GM19397 (cell line): ENCODE data around the gene RHOD.

Source experiments
- ATAC-seq: cut with Tn5 transposase; IDR thresholded peaks from one replicate; pipeline ENCODE4 v1.9.1; 2021; ENCODE audit warnings: mild to moderate bottlenecking, moderate library complexity; ENCODE audit not compliant: unreplicated experiment

RHOD gene, protein sequence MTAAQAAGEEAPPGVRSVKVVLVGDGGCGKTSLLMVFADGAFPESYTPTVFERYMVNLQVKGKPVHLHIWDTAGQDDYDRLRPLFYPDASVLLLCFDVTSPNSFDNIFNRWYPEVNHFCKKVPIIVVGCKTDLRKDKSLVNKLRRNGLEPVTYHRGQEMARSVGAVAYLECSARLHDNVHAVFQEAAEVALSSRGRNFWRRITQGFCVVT

DNA sequence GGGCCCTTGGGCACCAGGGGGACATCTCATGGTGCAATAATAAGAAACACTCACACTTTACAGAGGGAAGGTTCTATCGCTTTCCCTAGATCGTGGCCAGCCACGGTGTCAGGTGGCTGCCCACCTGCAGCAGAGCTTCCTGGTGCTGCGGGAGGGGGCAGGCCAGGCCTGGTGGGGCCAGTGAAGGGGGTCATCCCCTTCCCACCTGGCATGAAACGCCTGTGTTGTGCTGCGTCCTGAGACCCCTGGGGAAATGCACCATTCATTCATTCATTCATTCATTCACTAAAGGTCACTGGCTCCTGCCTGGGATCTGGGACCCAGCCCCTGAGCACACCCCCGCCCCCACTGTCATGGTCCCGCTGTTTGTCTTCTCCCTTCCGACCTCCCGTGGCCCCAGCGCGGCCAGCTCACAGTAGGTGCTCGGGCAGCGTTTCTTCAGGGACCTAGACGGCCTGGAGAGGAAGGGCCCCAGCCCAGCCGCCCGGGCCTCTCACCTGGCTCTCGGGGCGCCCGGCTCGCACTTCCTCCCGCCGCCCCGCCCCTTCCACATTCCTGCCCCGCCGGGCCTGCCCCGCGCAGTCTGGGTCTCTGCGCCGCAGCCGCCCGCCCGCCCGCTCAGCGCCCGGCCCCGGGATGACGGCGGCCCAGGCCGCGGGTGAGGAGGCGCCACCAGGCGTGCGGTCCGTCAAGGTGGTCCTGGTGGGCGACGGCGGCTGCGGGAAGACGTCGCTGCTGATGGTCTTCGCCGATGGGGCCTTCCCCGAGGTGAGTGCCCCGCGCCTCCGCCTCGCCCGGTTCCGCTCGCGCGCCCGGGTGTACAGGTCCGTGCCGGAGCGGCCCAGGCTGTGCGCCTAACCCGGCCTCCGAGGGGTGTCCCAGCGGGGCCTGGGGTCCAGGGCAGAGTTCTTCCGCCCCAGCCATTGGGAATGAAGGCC is at the start of gene RHOD:
Gene RHOD, plus strand, starts transcription at position 581 of the 938 bp plus-strand sequence. Its CDS starts 56 bp downstream, at position 637.
- no peak for ATAC-seq

DNA sequence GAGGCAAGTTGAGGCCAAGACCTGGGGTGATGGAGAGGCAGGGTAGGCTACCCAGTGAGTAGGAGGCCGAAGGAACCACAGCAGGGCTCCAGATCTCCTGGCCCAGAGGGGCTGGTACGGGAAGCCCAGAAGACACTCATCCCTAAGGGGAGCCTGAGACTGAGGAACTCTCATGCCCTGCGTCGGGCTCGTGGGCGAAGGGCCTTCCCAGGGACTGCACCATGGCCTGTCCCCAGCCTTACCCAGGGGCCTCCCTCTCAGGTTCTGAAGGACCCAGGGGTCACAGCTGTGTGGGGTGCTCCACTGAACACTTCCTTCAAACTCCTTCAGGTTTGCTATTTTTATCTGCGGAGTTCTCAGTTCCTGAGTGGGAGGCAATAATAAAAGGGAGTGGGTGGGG is 49.5 kb upstream of the RHOD start:
- ATAC-seq = no peak

DNA sequence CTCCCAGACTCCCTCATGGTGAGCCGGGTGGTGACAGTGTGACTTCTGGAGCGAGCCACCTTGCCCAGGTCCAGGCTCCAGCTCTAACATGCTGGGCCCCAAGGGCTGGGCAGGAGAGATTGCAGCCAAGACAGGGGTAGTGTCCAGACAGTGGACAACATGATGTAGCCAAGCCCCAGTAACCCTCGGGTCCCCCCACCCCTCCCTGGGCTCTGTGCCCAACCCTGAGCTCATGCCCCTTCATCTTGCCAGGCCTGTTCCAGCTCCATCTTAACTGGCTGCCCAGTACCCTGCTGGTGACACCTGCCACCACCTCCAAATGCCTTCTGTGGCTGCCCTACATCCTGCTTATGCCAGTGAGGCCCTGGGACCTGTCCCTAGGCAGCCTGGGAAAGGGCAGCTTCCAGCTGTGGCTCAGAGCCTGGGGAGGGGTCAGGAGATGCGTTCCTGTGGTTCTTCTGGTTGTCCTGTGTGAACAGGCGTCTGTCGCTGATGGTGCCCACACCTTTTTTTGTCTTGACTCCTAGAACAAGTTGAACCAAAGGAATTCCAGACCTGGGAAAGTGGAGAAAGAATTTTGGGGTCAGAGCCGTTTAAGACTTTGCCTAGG is 46.2 kb upstream of the RHOD start:
- ATAC-seq = no peak

DNA sequence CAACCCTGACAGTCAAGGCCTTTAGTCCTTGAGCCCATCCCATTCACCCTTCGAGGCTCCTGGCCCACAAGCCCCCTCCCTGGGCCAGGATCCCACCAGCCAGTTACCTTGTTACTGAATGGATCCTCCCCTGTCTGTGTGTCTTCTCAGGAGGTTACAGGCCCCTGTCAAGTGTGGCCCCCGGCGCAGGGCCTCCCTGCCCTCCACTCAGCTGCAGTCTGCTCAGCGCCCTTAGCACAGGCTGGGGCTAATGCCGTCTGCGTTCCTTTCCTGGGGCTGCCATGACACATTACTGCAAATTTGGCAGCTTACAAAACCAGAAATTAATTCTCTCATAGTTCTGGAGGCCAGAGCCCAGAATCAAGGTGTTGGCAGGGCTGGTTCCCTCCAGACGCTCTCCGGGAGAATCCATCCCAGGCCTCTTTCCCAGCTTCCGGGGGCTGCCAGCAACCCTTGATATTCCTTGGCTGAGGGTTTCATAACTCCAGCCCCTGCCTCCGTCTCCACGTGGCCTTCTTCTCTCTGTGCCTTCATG is 43.1 kb upstream of the RHOD start:
- no peak for ATAC-seq

DNA sequence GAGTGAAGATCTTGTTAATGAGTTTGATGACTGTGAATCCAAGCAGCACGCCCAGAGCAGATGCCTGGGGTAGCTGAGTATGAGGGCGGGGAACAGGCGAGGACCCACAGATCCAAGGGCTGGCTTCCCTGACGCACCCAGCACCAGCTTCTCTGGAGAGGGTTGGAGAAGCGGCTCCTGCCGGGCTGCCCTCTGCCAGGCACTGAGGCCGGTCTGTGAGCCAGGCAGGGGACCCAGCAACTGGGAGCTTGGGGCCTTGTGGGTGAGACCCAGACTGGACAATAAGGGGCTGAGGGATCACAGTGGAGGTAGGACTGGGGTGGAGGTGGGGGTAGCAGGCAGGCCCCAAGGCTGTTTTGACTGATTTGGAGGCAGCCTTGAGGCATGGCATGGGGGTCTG is 42.3 kb upstream of the RHOD start:
- no peak for ATAC-seq

DNA sequence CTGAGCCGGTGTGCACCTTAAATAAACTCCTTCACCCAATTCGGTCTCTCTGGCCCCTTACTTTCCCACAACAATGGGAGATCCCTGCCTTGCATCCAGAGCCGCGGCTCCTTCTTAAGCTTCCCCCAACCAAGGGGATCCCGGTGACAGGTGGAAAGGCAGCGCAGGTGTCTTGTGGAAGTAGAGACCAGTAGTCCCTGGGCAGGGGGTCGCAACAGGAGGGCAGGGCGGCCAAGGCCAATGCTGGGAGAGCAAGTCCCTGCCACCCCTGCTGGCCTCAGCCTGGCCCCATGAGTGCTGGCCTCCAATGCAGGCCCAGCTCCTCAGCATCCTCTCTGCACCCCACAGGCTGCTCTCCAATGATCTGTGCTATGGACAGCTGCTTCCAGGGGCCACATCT is 41.6 kb upstream of the RHOD start:
- no peak for ATAC-seq

DNA sequence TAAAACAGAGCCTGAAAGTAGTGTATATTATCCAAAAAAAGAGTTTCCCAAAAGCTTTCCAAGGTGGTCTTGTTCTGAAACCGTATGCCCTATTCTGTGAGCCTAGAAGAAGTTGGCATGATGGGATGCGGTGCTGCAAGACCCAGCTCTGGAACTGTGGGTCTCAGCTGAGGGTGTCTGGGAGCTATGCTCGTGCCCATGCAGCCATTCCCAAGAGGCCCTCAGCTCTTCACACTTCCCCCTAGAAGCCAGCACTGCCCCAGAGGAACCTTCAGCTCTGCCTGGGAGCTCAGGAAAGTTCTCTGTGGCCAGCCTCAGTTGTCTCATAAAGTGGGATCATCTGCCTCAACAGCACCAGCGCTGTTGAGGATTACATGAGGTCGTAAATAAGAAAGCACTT is 40.1 kb upstream of the RHOD start:
- no peak for ATAC-seq

DNA sequence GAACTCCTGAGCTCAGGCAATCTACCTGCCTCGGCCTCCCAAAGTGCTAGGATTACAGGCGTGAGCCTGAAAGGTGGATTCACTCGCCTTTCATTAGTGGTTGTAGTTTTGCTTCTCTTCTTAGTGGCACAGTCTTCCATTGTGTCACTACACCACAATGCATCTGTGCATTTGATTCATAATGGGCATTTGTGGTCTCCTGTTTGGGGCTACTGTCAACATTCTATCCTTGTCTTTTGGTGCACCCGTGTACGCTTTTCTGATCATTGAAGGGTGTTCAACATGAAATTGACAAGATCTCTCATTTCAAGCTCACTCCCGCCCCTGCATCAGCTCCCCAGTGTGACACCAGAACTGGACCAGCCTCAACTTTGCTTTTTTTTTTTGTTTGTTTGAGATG is 35.7 kb upstream of the RHOD start:
- ATAC-seq = no peak

DNA sequence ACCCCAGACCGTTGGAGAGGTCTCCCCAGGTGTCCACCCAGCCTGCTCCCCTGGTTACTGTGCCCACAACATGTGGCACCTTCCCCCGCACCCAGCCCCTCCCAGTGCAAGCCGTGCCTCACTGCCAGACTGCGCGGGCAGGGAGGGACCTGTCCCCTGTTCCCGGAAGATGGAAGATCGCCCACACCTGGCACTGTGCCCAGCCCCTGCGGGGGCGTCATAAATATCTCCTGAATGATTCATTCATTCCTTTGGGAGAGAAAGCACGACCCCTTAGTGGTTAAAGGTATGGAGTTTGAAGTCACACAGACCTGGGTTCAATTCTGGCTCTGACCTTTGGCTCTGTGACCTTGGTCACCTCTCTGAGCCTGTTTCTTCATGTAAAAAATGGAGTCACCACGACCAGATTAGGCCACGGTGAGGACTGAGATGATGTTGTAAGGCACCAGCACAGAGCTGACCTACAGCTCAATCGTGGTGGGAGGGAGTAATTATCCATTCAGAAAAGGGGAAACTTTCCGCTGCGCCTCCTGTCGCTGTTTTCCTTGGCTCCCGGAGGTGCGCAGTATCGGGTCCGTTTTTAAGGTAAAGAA is 34.2 kb upstream of the RHOD start:
- no peak for ATAC-seq

DNA sequence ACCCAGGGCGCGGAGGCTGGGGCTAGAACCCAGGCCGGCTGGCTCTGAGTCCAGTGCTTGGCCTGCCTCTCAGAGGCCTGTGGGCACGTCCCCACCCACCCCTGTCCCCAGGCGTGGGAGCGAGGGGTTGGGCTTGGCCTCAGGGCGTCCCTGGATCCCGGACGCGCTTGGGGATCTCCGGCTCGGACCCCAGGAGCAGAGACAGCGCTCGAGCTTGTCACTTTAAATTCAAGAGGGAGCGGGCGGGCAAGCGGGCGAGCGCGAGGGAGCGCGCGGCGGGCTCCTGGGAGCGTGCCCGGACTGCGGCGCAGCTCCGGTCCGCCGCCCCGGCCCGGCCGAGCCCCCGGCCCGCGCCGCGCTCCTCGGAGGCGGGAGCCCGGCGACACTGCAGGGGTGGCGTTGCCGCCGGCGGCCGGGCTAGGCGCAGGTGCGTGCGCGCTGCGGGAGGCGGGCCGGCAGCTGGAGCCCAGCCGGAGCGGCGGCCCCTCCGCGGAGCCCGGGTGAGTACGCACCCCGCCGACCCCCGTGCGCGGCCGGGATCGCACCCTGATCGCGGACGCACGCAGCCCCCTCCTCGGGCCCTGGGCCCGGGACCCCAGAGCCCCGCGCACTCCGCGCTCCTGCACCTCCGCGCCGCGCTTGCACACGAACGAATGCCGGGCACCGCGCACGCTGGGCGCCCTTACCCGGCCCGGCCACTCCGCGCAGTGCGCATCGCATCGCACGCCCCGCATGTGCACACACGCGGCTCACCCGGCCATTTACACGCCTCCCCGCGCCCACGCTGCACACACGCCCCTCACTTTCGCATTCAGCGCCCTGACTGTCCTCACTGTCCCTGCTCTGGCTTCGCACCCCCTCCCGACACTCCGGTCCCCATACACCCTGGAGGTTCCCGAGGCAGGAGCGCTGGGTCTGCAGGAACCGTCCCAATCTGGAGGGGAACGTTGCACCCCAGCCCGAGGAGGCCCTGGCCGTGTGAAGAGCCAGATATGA is 33.4 kb upstream of the RHOD start, which contains the start of gene SYT12:
Gene SYT12, plus strand, starts transcription at position 174 of the 996 bp plus-strand sequence. CDS start 7,011 bp downstream, outside the sequence.
- ATAC-seq = no peak

DNA sequence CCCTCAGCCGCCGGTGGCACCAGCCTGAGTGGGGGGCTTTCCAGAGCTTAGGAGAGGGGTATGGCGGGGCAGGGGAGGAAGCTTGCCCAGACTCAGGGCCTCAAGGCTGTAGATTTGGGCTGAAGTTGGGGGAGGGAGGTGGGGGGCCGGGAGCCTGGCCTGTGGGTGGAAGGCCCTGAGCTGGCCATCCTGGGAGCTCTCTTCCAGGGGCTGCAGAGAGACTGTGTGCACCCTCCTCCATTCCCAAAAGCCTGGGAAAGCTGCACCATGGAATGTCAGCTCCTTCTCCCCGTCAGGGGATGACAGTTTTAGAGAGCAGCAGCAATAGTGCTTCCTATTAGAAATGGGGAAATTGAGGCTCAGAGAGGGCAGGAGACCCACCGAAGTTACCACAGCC is 32.7 kb upstream of the RHOD start:
- ATAC-seq = no peak

DNA sequence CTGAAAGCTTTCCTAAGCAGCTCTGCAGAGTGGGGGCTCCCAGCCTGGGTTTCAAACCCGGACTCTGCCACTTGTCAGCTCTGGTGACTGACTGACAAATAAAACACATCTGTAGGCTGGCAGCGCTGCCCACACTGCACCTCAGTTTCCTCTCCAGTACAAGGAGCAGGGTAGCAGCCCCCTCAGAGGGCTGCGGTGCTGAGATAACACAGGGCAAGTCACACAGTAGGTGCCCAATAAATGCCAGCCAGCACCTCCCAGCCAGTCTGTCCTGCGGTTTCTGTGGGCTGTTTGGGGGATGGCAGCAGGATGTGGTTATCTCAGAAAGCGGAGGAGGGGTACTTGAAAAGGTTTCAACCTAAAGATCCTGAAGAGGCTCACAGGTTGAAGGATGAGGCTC is 32.2 kb upstream of the RHOD start:
- no peak for ATAC-seq

DNA sequence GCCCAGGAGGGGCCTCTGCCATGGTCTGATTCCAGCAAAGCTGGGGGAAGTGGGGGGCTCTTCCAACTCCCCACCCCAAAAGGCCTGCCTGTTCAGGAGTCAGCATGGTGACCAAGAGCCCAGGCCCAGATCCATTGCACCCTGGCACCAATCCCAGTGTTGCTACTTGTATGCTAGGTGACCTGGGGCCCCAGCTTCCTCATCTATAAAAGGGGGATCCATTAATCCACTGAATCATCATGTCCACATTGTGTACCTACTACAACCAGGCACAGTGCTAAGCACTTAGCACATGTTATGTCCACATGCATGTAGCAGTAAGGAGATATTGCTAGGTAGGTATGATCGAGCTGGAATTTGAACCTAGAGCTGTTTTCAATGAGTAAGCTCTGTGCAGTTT is 31.7 kb upstream of the RHOD start:
- ATAC-seq = no peak

DNA sequence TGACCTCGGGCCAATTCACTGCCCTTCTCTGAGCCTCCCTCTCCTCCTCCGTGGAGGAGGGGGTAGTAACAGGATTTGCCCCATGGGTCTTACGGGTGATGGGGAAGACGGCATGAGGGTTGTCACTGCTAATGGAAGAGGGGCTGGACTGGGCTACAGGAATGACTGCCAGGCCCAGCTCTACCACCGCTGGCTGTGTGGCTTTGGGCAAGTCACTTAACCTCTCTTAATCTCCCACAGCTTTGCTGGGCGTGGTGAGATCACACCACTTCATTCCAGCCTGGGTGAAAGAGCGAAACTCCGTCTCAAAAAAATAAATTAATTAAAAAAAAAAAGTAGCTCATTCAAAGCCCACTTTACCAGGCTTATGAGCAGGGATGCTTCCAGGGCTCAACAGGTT is 30.9 kb upstream of the RHOD start:
- ATAC-seq = no peak

DNA sequence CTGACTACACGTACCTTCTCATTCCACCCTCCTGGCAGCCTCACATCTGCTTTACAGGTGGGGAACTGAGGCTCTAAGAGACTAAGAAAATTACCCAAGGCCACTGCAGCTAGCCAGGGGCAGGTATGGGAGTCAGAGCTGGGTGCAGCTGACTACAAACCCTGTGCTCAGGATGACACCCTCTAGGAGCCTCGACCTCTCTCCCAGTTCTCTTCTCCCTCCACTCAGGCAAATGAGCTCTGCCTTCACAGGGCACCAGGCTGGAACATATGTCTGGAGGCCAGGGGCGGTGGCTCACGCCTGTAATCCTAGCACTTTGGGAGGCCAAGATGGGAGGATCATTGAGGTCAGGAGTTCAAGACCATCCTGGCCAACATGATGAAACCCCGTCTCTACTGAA is 29.7 kb upstream of the RHOD start:
- no peak for ATAC-seq

DNA sequence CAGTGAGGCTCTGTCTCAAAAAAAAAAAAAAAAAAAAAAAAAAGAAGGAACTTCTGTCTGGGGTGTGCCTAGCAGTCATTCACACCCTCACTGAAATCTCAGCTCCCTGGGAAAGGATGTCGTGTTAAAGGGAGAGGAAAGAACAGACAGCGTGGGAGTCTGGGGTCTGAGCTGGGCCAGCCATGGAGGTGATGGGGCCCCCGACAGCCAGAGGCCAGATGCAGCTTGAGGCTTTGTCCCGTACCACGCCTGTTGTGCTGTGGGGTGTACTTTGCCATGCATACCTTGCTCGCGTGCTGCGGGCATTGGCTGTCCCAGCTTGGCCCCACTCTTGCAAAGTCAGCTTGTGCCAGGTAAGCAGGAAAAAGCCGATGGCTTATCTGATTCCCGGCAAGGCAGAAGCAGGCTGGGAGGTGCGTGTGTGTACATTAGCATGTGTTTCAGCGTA is 29.1 kb upstream of the RHOD start:
- no peak for ATAC-seq

DNA sequence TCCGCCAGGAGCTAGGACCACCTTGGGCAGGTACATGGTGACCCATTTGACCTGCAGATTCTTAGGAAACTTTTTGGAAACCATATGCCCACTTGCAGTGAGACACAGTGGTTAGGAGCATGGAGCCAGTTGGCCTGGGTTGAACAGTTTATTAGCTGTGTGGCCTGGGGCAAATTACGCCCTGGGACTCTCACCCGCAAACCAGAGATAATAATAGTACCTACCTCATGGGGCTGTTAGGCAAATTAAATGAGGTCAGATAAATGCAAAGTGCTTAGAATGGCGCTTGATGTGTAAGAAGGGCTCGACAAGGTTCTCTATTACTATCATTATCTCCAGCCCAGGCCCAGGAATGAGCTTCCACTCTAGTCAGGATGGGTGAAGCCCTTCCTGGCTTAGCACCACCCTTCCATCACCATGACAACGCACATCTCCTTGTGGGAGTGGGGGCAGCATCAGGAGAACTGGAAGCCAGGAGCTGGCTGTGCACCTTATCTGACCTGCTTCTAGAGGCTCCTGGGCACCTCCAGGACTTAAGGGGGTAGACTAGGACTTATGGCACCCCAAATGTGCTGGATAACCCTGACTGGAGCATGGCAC is 28.6 kb upstream of the RHOD start:
- no peak for ATAC-seq

DNA sequence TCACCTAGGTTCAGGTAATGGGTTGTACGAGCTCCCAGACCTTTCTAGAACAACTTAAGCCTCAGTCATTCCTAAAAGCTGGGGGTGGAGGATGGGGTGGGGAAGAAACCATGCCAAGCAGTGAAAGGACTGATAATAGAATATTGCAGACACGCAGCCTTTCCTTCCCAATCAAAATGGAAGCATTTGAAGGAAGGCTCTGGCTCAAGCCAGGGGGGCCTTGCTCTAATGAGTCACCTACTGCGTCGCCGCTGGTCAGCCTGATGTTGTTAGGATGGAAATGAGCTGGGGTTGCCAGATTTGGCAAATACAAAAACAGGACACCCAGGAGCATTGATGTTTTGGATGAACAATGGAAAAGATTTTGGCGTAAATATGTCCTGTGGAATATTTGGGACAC is 27.5 kb upstream of the RHOD start:
- no peak for ATAC-seq

DNA sequence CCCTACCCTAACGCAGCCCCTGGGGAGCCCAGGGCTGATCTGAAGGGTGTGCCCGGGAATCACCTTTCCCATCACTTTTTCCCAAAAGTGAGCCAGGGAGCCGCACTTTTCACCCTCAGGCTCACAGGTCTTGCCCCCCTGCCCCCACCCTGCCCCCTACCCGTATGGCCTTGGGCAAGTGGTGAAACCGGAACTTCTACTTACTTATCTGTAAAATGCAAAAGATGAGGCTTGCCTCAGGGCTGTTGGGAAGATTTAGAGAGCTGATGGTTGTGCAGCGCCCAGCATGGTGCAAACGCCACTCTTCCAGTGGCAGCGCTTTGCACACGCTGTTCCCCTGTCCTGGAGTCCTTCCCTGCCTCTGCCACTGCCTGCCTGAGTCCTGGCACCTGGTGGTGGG is 25.7 kb upstream of the RHOD start:
- no peak for ATAC-seq
